Body of pancreas (tissue), 4 donors: Measurements from ENCODE around the gene MTRFR.
A peak's percentile ranks its signal among the peaks of the same experiment; 100 is the strongest.

Source experiments
- CTCF ChIP-seq, 7 experiments: fragments of 450-650 bp in 4 of 7; fragments of 200-600 bp in 3 of 7; sonication (generic) in 3 of 7; IDR thresholded peaks; one replicate each; pipeline ENCODE4 v1.5.1; 2016 to 2019; ENCODE audit warnings: antibody characterized with exemption in 7 of 7
- POLR2A ChIP-seq, 3 donors: fragments of 450-650 bp; IDR thresholded peaks; one replicate each; pipeline ENCODE4 v1.6.1; 2016; ENCODE audit warnings: antibody characterized with exemption in 3 of 3, mild to moderate bottlenecking in 2 of 3

GRCh38 chr12:123237646-123238329 lies 4.6 kb downstream of the MTRFR start:
- TF ChIP-seq CTCF (IDR thresholded peaks at IDR 0.05) (peak; percentile 52 to 79 (median 74)), POLR2A (IDR thresholded peaks at IDR 0.05) (no peak)
